ENCODE results near the gene NGEF.

The NGEF gene

GRCh38 chr2:232967474-232967873 is 45.6 kb downstream of the NGEF start:
- TF ChIP-seq EZH2 (IDR thresholded peaks at IDR 0.05; ENCODE audit: borderline replicate concordance, low read length) (no peak), CTCF (IDR thresholded peaks at IDR 0.05; ENCODE audit: low read length) (no peak)
- no peak overlapping the region for H3K4me3 ChIP-seq (ENCODE audit: low read depth, low read length, poor library complexity, severe bottlenecking)
- no peaks in the 10 kb centered on the region for H4K20me1 ChIP-seq (ENCODE audit: insufficient read depth, low read length)
- H3K79me2 ChIP-seq (ENCODE audit: insufficient read depth, low read length), result no peaks in the 10 kb centered on the region
- H3K9me2 ChIP-seq (ENCODE audit: low read depth, low read length), result no peaks in the 10 kb centered on the region
- no peaks in the 10 kb centered on the region for H3K4me1 ChIP-seq (ENCODE audit: insufficient read depth, low read length, severe bottlenecking)
- H3K4me2 ChIP-seq (ENCODE audit: low read length), result no peak overlapping the region
- no peak overlapping the region for H3K27ac ChIP-seq (ENCODE audit: low read depth, low read length, poor library complexity, severe bottlenecking)
- no peak overlapping the region for H2AFZ ChIP-seq (ENCODE audit: low read length)
- peaks cover 14% of the 10 kb centered on the region; the same call in 1 of the 2 replicates for H3K9me3 ChIP-seq (ENCODE audit: low read length)
- no peak overlapping the region for H3K9ac ChIP-seq (ENCODE audit: low read length)
- H3F3A ChIP-seq (ENCODE audit: insufficient read depth, low read length), result no peaks in the 10 kb centered on the region
- H3K36me3 ChIP-seq (ENCODE audit: insufficient read depth, low read length), result no peaks in the 10 kb centered on the region; the same call in 1 of the 2 replicates
- no peaks in the 10 kb centered on the region; the same call in 1 of the 2 replicates for H3K27me3 ChIP-seq (ENCODE audit: insufficient read depth, low read length)

GRCh38 chr2:232966122-232966521 is 46.9 kb downstream of the NGEF start:
- Histone ChIP-seq H3F3A (ENCODE audit: insufficient read depth, low read length) (no peaks in the 10 kb centered on the region), H3K4me1 (ENCODE audit: insufficient read depth, low read length, severe bottlenecking) (no peaks in the 10 kb centered on the region), H3K9ac (ENCODE audit: low read length) (no peak overlapping the region), H3K4me3 (ENCODE audit: low read depth, low read length, poor library complexity, severe bottlenecking) (no peak overlapping the region), H3K27me3 (ENCODE audit: insufficient read depth, low read length) (no peaks in the 10 kb centered on the region; the same call in 1 of the 2 replicates), H3K27ac (ENCODE audit: low read depth, low read length, poor library complexity, severe bottlenecking) (no peak overlapping the region), H3K36me3 (ENCODE audit: insufficient read depth, low read length) (no peaks in the 10 kb centered on the region; the same call in 1 of the 2 replicates), H4K20me1 (ENCODE audit: insufficient read depth, low read length) (no peaks in the 10 kb centered on the region), H2AFZ (ENCODE audit: low read length) (no peak overlapping the region), H3K79me2 (ENCODE audit: insufficient read depth, low read length) (no peaks in the 10 kb centered on the region), H3K9me2 (ENCODE audit: low read depth, low read length) (no peaks in the 10 kb centered on the region), H3K4me2 (ENCODE audit: low read length) (no peak overlapping the region), H3K9me3 (ENCODE audit: low read length) (peaks cover 14% of the 10 kb centered on the region; the same call in 1 of the 2 replicates)
- TF ChIP-seq CTCF (IDR thresholded peaks at IDR 0.05; ENCODE audit: low read length) (no peak), EZH2 (IDR thresholded peaks at IDR 0.05; ENCODE audit: borderline replicate concordance, low read length) (no peak)

- no peaks in the 10 kb centered on the region; the same call in 1 of the 2 replicates for H3K27me3 ChIP-seq (ENCODE audit: insufficient read depth, low read length)
- TF ChIP-seq CTCF (IDR thresholded peaks at IDR 0.05; ENCODE audit: low read length) (no peak), EZH2 (IDR thresholded peaks at IDR 0.05; ENCODE audit: borderline replicate concordance, low read length) (no peak)
- H3K9me3 ChIP-seq (ENCODE audit: low read length), result peaks cover 17% of the 10 kb centered on the region
- no peak overlapping the region for H2AFZ ChIP-seq (ENCODE audit: low read length)
- no peaks in the 10 kb centered on the region; the same call in 1 of the 2 replicates for H3K36me3 ChIP-seq (ENCODE audit: insufficient read depth, low read length)
- H3K4me2 ChIP-seq (ENCODE audit: low read length), result no peak overlapping the region
- H4K20me1 ChIP-seq (ENCODE audit: insufficient read depth, low read length), result no peaks in the 10 kb centered on the region
- no peaks in the 10 kb centered on the region for H3K4me1 ChIP-seq (ENCODE audit: insufficient read depth, low read length, severe bottlenecking)
- H3F3A ChIP-seq (ENCODE audit: insufficient read depth, low read length), result no peaks in the 10 kb centered on the region
- H3K9ac ChIP-seq (ENCODE audit: low read length), result no peak overlapping the region
- H3K9me2 ChIP-seq (ENCODE audit: low read depth, low read length), result no peaks in the 10 kb centered on the region
- H3K4me3 ChIP-seq (ENCODE audit: low read depth, low read length, poor library complexity, severe bottlenecking), result no peak overlapping the region
- no peaks in the 10 kb centered on the region for H3K79me2 ChIP-seq (ENCODE audit: insufficient read depth, low read length)
- H3K27ac ChIP-seq (ENCODE audit: low read depth, low read length, poor library complexity, severe bottlenecking), result no peak overlapping the region
Measured at GRCh38 chr2:232963913-232964312, 49.1 kb downstream of the NGEF start.

Measured in OCI-LY1 (cell line).